GM12872 (cell line): ENCODE results near the gene TSPYL4.

ENCODE experiments used
- CTCF ChIP-seq: IDR thresholded peaks from 3 replicates; pipeline ENCODE4 v1.5.1; 2011; ENCODE audit warnings: low read depth, mild to moderate bottlenecking, low read length, moderate library complexity; ENCODE audit not compliant: insufficient read depth

The TSPYL4 gene

GRCh38 chr6:116208056-116208785 lies 45.7 kb downstream of the TSPYL4 start:
- TF ChIP-seq CTCF, result no peak

- no peak for TF ChIP-seq CTCF
These were observed 47.5 kb downstream of the TSPYL4 start for GRCh38 chr6:116206231-116206903.

- TF ChIP-seq CTCF, result no peak
These were observed 48.6 kb downstream of the TSPYL4 start for GRCh38 chr6:116205281-116205680.

- no peak for TF ChIP-seq CTCF
These were observed 52.3 kb downstream of the TSPYL4 start for GRCh38 chr6:116201538-116201937.

- TF ChIP-seq CTCF, result no peak
These were observed 53.1 kb downstream of the TSPYL4 start for GRCh38 chr6:116200619-116201249.
